Astrocyte (in vitro differentiated cells and primary cell): ENCODE measurements around the gene TMEM238.

Source experiments
- CTCF ChIP-seq: IDR thresholded peaks from 2 replicates; pipeline ENCODE4 v1.5.1; 2011; ENCODE audit warnings: low read depth, mild to moderate bottlenecking, inconsistent platforms, low read length, moderate library complexity; ENCODE audit not compliant: insufficient read depth
- EZH2 ChIP-seq: IDR thresholded peaks from 2 replicates; pipeline ENCODE4 v1.6.1; 2012; ENCODE audit warnings: mild to moderate bottlenecking, low read length, inconsistent platforms; ENCODE audit not compliant: insufficient read depth

GRCh38 chr19:55336101-55336500 lies 48.0 kb downstream of the TMEM238 start:
- no peak for TF ChIP-seq CTCF
- no peak for TF ChIP-seq EZH2
